Neural cell (in vitro differentiated cells): Measurements from ENCODE around the gene ABCG5.

Experiments used
- EP300 ChIP-seq: fragments of 450-650 bp; conservative IDR thresholded peaks from 2 replicates; pipeline ENCODE4 v1.6.1; 2014; ENCODE audit warnings: antibody characterized with exemption, mild to moderate bottlenecking, moderate library complexity; ENCODE audit not compliant: poor library complexity, severe bottlenecking
- EZH2 ChIP-seq: fragments of 200-600, 300-800 bp; shearing (Covaris generic), sonication (generic); IDR thresholded peaks from 2 replicates; pipeline ENCODE4 v1.6.1; 2014; ENCODE audit warnings: antibody characterized with exemption, low read length, borderline replicate concordance, mild to moderate bottlenecking; ENCODE audit not compliant: insufficient read depth, poor library complexity, severe bottlenecking
- MXI1 ChIP-seq: fragments of 450-650 bp; conservative IDR thresholded peaks from 2 replicates; pipeline ENCODE4 v1.6.1; 2014; ENCODE audit warnings: antibody characterized with exemption, mild to moderate bottlenecking; ENCODE audit not compliant: poor library complexity, severe bottlenecking
- POLR2AphosphoS5 ChIP-seq: IDR thresholded peaks from 2 replicates; pipeline ENCODE4 v1.6.1; 2012
- SMC3 ChIP-seq: fragments of 450-650 bp; conservative IDR thresholded peaks from 2 replicates; pipeline ENCODE4 v1.6.1; 2014; ENCODE audit warnings: antibody characterized with exemption, mild to moderate bottlenecking, moderate library complexity; ENCODE audit not compliant: poor library complexity
- TAF1 ChIP-seq: IDR thresholded peaks from 2 replicates; pipeline ENCODE4 v1.6.1; 2012; ENCODE audit warnings: low read depth
- TF ChIP-seq, protein P1 (sequence below): IDR thresholded peaks from 2 replicates; pipeline ENCODE4 v1.6.1; 2012; ENCODE audit warnings: borderline replicate concordance
- TF ChIP-seq, protein P2 (sequence below): fragments of 450-650 bp; IDR thresholded peaks from 2 replicates; pipeline ENCODE4 v1.5.1; 2014; ENCODE audit warnings: antibody characterized with exemption, mild to moderate bottlenecking, moderate library complexity; ENCODE audit not compliant: poor library complexity, severe bottlenecking

DNA sequence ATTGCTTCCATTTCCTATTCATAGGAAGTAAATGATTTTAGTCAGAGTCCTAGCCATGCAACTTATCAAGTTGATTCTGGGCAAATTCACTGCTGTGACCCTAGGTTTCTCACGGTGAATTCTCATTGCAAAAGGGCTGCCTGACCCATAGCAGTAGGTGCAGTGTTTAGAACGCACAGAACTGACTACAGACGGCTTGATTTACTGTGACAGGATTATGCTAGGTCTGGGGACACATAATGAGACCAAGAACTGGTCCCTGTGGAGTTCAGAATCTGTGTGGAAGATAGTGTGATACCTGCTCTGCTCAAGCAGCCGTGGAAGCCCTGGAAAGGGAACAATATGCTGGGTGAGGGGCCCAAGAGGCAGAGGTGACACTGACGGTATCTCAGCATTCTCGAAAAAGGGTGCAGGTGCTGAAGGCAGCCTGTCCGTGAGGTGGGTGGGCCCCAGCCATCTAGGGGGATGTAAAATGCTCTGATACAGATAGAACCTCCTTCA is 46.5 kb upstream of the ABCG5 start:
- TF ChIP-seq EP300 (no peak), POLR2AphosphoS5 (no peak), EZH2 (no peak), MXI1 (no peak), TAF1 (no peak), SMC3 (no peak)
- TF ChIP-seq, protein P1, sequence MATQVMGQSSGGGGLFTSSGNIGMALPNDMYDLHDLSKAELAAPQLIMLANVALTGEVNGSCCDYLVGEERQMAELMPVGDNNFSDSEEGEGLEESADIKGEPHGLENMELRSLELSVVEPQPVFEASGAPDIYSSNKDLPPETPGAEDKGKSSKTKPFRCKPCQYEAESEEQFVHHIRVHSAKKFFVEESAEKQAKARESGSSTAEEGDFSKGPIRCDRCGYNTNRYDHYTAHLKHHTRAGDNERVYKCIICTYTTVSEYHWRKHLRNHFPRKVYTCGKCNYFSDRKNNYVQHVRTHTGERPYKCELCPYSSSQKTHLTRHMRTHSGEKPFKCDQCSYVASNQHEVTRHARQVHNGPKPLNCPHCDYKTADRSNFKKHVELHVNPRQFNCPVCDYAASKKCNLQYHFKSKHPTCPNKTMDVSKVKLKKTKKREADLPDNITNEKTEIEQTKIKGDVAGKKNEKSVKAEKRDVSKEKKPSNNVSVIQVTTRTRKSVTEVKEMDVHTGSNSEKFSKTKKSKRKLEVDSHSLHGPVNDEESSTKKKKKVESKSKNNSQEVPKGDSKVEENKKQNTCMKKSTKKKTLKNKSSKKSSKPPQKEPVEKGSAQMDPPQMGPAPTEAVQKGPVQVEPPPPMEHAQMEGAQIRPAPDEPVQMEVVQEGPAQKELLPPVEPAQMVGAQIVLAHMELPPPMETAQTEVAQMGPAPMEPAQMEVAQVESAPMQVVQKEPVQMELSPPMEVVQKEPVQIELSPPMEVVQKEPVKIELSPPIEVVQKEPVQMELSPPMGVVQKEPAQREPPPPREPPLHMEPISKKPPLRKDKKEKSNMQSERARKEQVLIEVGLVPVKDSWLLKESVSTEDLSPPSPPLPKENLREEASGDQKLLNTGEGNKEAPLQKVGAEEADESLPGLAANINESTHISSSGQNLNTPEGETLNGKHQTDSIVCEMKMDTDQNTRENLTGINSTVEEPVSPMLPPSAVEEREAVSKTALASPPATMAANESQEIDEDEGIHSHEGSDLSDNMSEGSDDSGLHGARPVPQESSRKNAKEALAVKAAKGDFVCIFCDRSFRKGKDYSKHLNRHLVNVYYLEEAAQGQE: no peak
- TF ChIP-seq, protein P2, sequence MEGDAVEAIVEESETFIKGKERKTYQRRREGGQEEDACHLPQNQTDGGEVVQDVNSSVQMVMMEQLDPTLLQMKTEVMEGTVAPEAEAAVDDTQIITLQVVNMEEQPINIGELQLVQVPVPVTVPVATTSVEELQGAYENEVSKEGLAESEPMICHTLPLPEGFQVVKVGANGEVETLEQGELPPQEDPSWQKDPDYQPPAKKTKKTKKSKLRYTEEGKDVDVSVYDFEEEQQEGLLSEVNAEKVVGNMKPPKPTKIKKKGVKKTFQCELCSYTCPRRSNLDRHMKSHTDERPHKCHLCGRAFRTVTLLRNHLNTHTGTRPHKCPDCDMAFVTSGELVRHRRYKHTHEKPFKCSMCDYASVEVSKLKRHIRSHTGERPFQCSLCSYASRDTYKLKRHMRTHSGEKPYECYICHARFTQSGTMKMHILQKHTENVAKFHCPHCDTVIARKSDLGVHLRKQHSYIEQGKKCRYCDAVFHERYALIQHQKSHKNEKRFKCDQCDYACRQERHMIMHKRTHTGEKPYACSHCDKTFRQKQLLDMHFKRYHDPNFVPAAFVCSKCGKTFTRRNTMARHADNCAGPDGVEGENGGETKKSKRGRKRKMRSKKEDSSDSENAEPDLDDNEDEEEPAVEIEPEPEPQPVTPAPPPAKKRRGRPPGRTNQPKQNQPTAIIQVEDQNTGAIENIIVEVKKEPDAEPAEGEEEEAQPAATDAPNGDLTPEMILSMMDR: no peak
